Keratinocyte (primary cell): ENCODE data around the gene TXNL4B. TPM values are rescaled to one million over a fixed set of nuclear protein-coding genes. Genes with fewer than 3 reads are reported as not detected.
"Not testable (repeated sequence)": the region's sequence is repeated elsewhere in the genome, so short reads cannot be mapped to it uniquely, and the experiment has no call there.

Source experiments
- DNase-seq: peaks from one replicate; pipeline ENCODE4 v3.0.0-alpha.2; 2011; ENCODE audit warnings: low read depth, missing footprints, low spot score
- FAIRE-seq: peaks from 2 replicates; lab custom pipeline; 2011; peaks lifted over from hg19 to GRCh38; lab: Jason Lieb, UNC
- H2AFZ ChIP-seq: 2 replicates; pipeline ENCODE4 v1.6.0; 2012; ENCODE audit warnings: low read length, control low read depth, inconsistent platforms; ENCODE audit not compliant: control insufficient read depth
- H3K27ac ChIP-seq: 2 replicates; pipeline ENCODE4 v1.5.1; 2011; ENCODE audit warnings: low read length; ENCODE audit not compliant: control insufficient read depth, insufficient read depth
- H3K27me3 ChIP-seq: 3 replicates; pipeline ENCODE4 v1.6.0; 2011; ENCODE audit warnings: low read length; ENCODE audit not compliant: control insufficient read depth, insufficient read depth; ENCODE audit errors: extremely low read depth
- H3K36me3 ChIP-seq, 2 experiments: 2 replicates in 1 of 2; 3 replicates in 1 of 2; pipeline ENCODE4 v1.5.1; 2011; ENCODE audit warnings: low read length in 2 of 2, mild to moderate bottlenecking in 1 of 2; ENCODE audit not compliant: control insufficient read depth in 2 of 2, insufficient read depth in 2 of 2; ENCODE audit errors: extremely low read depth in 1 of 2
- H3K4me1 ChIP-seq: 3 replicates; pipeline ENCODE4 v1.5.1; 2011; ENCODE audit warnings: low read length; ENCODE audit not compliant: control insufficient read depth, insufficient read depth; ENCODE audit errors: extremely low read depth
- H3K4me2 ChIP-seq: 3 replicates; pipeline ENCODE4 v1.6.0; 2011; ENCODE audit warnings: low read depth, low read length; ENCODE audit not compliant: control insufficient read depth, insufficient read depth; ENCODE audit errors: extremely low read depth
- H3K4me3 ChIP-seq, 3 experiments: fragments of 200-600 bp in 1 of 3; sonication (generic) in 1 of 3; 2 replicates in 2 of 3; 3 replicates in 1 of 3; pipeline ENCODE4 v1.5.1; 2011 to 2016; ENCODE audit warnings: low read length in 3 of 3, mild to moderate bottlenecking in 3 of 3, control low read depth in 2 of 3, inconsistent platforms in 1 of 3, low read depth in 1 of 3, mixed read lengths in 1 of 3, mixed run types in 1 of 3, moderate library complexity in 1 of 3; ENCODE audit not compliant: control insufficient read depth in 2 of 3, insufficient read depth in 2 of 3; ENCODE audit errors: extremely low read depth in 1 of 3
- H3K79me2 ChIP-seq: 2 replicates; pipeline ENCODE4 v1.6.0; 2012; ENCODE audit warnings: low read length; ENCODE audit not compliant: control insufficient read depth, insufficient read depth
- H3K9ac ChIP-seq: 3 replicates; pipeline ENCODE4 v1.6.0; 2011; ENCODE audit warnings: low read length; ENCODE audit not compliant: control insufficient read depth, insufficient read depth; ENCODE audit errors: extremely low read depth
- H3K9me1 ChIP-seq: 3 replicates; pipeline ENCODE4 v1.6.0; 2011; ENCODE audit warnings: low read length; ENCODE audit not compliant: control insufficient read depth, insufficient read depth; ENCODE audit errors: extremely low read depth
- H3K9me3 ChIP-seq: 2 replicates; pipeline ENCODE4 v1.5.1; 2012; ENCODE audit warnings: low read depth, low read length; ENCODE audit not compliant: control insufficient read depth
- H4K20me1 ChIP-seq: 3 replicates; pipeline ENCODE4 v1.6.0; 2011; ENCODE audit warnings: low read length; ENCODE audit not compliant: control insufficient read depth, insufficient read depth; ENCODE audit errors: extremely low read depth
- EZH2 ChIP-seq: IDR thresholded peaks from one replicate; pipeline ENCODE4 v1.6.1; 2012; ENCODE audit warnings: inconsistent platforms, mild to moderate bottlenecking, low read length, moderate library complexity
- dilution Hi-C: fragments of 300-500 bp; cut with MboI; formaldehyde crosslinking; loops from one replicate; pipeline ENCODE4 v1.7.0; 2020; ENCODE audit warnings: low sequenced_read_pairs; ENCODE audit not compliant: extremely low pct_ligation_motif_present
- polyA plus RNA-seq, 5 experiments: library from polyadenylated mRNA; depleted of rRNA in 3 of 5; stranded (reverse) in 3 of 5; stranded (forward) in 1 of 5; unstranded in 1 of 5; fragments of >200 nt; gene quantifications; 1 replicate in 1 of 5; 2 replicates in 3 of 5; 3 replicates in 1 of 5; pipeline versions ENCODE4 v1.2.1 to v1.2.3, GENCODE V29; 2011 to 2012; ENCODE audit warnings: missing spikeins in 2 of 5, low read depth in 1 of 5, low replicate concordance in 1 of 5
- TF ChIP-seq, protein P1 (sequence below), 3 experiments: IDR thresholded peaks in 1 of 3; conservative IDR thresholded peaks in 1 of 3; optimal IDR thresholded peaks in 1 of 3; 2 replicates in 2 of 3; 3 replicates in 1 of 3; pipeline versions ENCODE3 to v1.5.1; 2011; ENCODE audit warnings: low read length in 3 of 3, mild to moderate bottlenecking in 3 of 3, moderate library complexity in 2 of 3, control low read depth in 1 of 3, inconsistent platforms in 1 of 3; ENCODE audit not compliant: insufficient read depth in 2 of 3; ENCODE audit errors: extremely low read depth in 1 of 3

The TXNL4B gene
- polyA plus RNA-seq, 1 donor (not counting 4 experiments of a cell fraction or from before 2014, with no cell fraction given): 12.4 TPM

DNA sequence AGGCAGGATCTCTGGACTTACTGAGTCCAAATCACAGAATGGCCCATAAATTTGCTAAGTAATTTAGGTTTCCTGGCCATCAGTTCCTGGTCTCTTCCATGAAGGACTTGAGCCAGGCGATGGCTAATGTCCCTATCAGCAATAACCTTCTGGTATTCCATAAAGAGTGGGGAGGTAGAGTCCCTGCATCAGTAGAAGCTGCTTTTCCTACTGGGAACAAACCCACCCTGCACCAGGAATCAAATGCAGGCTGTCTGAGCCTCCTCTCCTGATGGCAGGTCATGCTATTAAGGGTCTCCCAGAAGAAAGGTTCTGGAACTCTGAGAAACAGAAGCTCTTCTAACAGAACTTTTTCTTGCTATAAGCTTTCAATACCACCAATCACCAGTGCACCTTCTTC is 31.9 kb downstream of the TXNL4B start:
- no peaks in the 10 kb centered on the region for H3K9me1 ChIP-seq
- no peak overlapping the region for H3K4me3 ChIP-seq
- no peak for DNase-seq
- H3K4me1 ChIP-seq: no peaks in the 10 kb centered on the region
- H3K36me3 ChIP-seq: no peaks in the 10 kb centered on the region
- no peaks in the 10 kb centered on the region for H3K27me3 ChIP-seq
- no peaks in the 10 kb centered on the region for H4K20me1 ChIP-seq
- no peak overlapping the region for H2AFZ ChIP-seq
- H3K9me3 ChIP-seq: no peaks in the 10 kb centered on the region
- H3K9ac ChIP-seq: no peak overlapping the region
- H3K79me2 ChIP-seq: no peaks in the 10 kb centered on the region
- H3K4me2 ChIP-seq: no peak overlapping the region
- FAIRE-seq: no peak
- dilution Hi-C loops: no loop called here
- no peak for TF ChIP-seq EZH2
- TF ChIP-seq, protein P1, sequence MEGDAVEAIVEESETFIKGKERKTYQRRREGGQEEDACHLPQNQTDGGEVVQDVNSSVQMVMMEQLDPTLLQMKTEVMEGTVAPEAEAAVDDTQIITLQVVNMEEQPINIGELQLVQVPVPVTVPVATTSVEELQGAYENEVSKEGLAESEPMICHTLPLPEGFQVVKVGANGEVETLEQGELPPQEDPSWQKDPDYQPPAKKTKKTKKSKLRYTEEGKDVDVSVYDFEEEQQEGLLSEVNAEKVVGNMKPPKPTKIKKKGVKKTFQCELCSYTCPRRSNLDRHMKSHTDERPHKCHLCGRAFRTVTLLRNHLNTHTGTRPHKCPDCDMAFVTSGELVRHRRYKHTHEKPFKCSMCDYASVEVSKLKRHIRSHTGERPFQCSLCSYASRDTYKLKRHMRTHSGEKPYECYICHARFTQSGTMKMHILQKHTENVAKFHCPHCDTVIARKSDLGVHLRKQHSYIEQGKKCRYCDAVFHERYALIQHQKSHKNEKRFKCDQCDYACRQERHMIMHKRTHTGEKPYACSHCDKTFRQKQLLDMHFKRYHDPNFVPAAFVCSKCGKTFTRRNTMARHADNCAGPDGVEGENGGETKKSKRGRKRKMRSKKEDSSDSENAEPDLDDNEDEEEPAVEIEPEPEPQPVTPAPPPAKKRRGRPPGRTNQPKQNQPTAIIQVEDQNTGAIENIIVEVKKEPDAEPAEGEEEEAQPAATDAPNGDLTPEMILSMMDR (optimal IDR thresholded peaks at IDR 0.05 in 1 of 3, IDR thresholded peaks at IDR 0.05 in 1 of 3, conservative IDR thresholded peaks at IDR 0.05 in 1 of 3; ENCODE audit: extremely low read depth in 1 of 3, insufficient read depth in 2 of 3, low read length in 3 of 3): no peak
- H3K27ac ChIP-seq: no peak overlapping the region

DNA sequence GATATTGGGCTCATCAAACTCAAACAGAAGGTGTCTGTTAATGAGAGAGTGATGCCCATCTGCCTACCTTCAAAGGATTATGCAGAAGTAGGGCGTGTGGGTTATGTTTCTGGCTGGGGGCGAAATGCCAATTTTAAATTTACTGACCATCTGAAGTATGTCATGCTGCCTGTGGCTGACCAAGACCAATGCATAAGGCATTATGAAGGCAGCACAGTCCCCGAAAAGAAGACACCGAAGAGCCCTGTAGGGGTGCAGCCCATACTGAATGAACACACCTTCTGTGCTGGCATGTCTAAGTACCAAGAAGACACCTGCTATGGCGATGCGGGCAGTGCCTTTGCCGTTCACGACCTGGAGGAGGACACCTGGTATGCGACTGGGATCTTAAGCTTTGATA is 33.0 kb downstream of the TXNL4B start:
- Histone ChIP-seq H3K4me1 (no peaks in the 10 kb centered on the region), H3K27ac (no peak overlapping the region), H3K9me1 (no peaks in the 10 kb centered on the region), H3K27me3 (no peaks in the 10 kb centered on the region), H3K36me3 (no peaks in the 10 kb centered on the region), H3K79me2 (no peaks in the 10 kb centered on the region), H3K9ac (no peak overlapping the region), H4K20me1 (no peaks in the 10 kb centered on the region), H3K4me3 (no peak overlapping the region), H3K9me3 (no peaks in the 10 kb centered on the region), H2AFZ (no peak overlapping the region), H3K4me2 (no peak overlapping the region)
- dilution Hi-C loops: no loop called here
- FAIRE-seq (no peak), DNase-seq (no peak)
- TF ChIP-seq EZH2: no peak
- TF ChIP-seq, protein P1 (optimal IDR thresholded peaks at IDR 0.05 in 1 of 3, IDR thresholded peaks at IDR 0.05 in 1 of 3, conservative IDR thresholded peaks at IDR 0.05 in 1 of 3; ENCODE audit: extremely low read depth in 1 of 3, insufficient read depth in 2 of 3, low read length in 3 of 3): no peak

DNA sequence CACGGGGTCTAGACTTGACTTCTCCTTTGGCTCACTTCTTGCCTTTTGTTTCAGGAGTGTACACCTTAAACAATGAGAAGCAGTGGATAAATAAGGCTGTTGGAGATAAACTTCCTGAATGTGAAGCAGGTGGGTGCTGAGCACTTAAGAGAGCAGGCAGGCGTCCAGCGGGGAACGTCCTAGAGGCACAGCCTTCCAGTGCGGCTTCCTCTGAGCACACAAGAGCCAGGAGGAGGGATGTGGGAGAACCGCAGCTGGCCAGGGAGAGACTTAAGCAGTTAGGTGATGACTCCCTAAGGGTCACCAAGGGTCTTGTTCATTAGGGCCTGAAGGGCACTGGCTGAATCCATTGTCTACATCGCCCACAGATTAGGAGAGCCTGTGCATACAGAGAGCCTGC is 34.4 kb downstream of the TXNL4B start:
- FAIRE-seq, dilution Hi-C loops: not testable (repeated sequence)

DNA sequence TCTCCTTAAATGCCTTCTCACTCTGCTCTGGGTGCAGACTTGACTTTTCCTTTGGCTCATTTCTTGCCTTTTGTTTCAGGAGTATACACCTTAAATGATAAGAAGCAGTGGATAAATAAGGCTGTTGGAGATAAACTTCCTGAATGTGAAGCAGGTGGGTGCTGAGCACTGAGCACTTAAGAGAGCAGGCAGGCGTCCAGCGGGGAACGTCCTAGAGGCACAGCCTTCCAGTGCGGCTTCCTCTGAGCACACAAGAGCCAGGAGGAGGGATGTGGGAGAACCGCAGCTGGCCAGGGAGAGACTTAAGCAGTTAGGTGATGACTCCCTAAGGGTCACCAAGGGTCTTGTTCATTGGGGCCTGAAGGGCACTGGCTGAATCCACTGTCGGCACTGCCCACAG is 36.1 kb downstream of the TXNL4B start:
- H3K27me3 ChIP-seq, H3K4me3 ChIP-seq, H2AFZ ChIP-seq, H4K20me1 ChIP-seq, dilution Hi-C loops, FAIRE-seq, H3K79me2 ChIP-seq, H3K9ac ChIP-seq, H3K9me3 ChIP-seq, H3K4me1 ChIP-seq, DNase-seq, H3K36me3 ChIP-seq, H3K4me2 ChIP-seq, H3K9me1 ChIP-seq, H3K27ac ChIP-seq: not testable (repeated sequence)

More for the DNA sequence above, 34.4 kb downstream of the TXNL4B start:
- not testable (repeated sequence) for H3K79me2 ChIP-seq, H3K4me3 ChIP-seq, H3K9me1 ChIP-seq, H3K36me3 ChIP-seq, H2AFZ ChIP-seq, H3K4me2 ChIP-seq, H4K20me1 ChIP-seq, H3K27me3 ChIP-seq, DNase-seq, H3K9ac ChIP-seq, H3K9me3 ChIP-seq, H3K4me1 ChIP-seq, H3K27ac ChIP-seq
